Bone marrow (tissue), 2 donors: ENCODE results near the gene MCM7.

Experiments
- DNase-seq, 2 donors: peaks; one replicate each; lab custom pipeline; 2025; lab: John Stamatoyannopoulos, UW

The MCM7 gene

DNA sequence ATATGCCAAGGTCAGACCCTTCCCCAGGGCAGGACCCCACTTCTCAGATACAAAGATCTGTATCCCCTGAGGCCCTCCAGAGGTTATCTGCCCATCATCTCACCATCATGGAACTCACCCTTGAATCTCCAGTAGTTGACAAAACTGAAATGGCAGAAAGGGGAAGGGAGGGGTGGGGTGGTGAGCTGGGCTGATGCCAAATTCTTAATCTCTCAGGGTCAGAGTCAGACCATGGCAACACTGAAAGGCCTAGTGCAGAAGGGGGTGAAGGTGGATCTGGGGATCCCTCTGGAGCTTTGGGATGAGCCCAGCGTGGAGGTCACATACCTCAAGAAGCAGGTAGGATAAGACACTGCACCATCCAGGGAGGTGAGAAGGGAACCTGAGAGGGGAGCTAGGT is 21.4 kb upstream of the MCM7 start:
- DNase-seq: no peak

GRCh38 chr7:100122067-100122466 is 20.9 kb upstream of the MCM7 start:
- no peak for DNase-seq

- DNase-seq: no peak
These were observed 19.5 kb upstream of the MCM7 start for GRCh38 chr7:100120733-100121036.

DNA sequence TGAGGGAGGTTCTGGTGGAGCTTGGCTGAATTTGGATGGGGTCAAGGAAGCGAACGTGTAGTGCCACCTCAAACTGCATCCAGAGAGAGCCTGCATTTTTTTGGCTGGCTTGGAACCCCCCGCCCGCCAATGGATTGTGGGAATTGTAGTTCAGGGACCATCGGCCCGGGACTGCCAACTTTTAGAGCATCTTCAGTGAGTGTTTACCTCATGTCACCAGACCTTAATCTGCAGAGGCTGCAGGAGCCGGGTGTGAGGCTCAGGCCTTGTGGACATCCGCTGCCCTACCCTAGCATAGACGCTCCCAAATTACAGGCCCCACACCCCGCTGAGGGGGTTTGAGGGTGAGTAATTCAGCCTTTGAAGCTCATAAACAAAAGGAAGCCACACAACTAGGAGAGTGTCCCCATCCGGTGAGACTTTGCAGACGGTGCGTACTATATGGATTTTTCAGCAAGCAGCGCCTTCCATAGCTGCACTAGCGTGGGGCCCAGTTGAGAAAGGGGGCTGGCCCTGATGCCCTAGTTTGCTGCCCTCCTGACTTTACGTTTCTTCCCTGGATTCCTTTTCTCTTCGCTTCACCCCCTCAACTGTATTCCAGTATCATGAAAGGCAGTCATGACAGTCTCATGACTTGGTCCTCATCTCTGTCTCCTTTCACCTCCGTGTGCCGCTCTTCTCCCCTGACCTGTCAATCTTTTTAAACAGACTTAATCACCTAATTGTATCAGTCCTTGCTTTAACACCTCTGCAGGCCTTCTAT is 19.0 kb upstream of the MCM7 start:
- no peak for DNase-seq

DNA sequence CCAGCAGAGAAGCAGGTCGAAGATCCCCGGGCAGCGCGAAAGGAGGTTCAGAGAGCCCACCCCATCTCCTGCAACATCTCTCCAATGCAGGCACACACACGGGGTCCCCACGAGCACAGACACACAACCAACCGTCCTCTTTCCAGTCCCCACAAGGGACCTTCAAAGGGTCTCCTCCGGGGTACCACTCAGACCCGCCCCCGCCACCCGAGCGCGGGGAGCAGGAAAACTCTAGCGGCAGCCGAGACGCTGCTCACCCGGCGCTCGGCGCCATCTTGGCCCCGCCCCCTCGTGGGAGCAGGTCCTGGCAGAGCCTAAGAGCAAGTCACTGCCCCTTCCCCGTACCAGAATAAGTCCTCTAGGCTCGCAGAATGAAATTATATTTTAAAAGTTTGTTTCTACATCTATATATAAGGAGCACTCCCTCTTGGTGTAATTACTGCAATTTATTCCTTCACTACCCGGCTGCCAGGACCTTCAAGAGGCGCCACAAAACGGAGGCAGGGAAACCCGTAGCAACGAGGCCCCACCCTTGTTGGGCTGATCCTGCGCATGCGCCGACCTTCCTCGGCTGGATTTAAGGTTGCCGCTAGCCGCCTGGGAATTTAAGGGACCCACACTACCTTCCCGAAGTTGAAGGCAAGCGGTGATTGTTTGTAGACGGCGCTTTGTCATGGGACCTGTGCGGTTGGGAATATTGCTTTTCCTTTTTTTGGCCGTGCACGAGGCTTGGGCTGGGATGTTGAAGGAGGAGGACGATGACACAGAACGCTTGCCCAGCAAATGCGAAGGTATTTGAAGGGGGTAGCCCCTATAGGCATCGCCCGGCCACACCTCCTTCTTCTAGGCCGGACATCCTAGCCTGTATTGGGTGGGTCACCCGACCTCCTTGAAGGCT is 18.1 kb upstream of the MCM7 start, which contains the start of the genes CNPY4 and TAF6:
CNPY4 (plus strand) TSS at position 563 of the 898 bp plus-strand sequence; CDS start at position 674, 111 bp downstream.
TAF6 (minus strand) TSS at position 287 of the 898 bp plus-strand sequence. CDS start 5,149 bp downstream, outside the sequence.
- peak; percentile 82 to 90 for DNase-seq

GRCh38 chr7:100118388-100119071 is 17.3 kb upstream of the MCM7 start:
- DNase-seq: no peak

DNA sequence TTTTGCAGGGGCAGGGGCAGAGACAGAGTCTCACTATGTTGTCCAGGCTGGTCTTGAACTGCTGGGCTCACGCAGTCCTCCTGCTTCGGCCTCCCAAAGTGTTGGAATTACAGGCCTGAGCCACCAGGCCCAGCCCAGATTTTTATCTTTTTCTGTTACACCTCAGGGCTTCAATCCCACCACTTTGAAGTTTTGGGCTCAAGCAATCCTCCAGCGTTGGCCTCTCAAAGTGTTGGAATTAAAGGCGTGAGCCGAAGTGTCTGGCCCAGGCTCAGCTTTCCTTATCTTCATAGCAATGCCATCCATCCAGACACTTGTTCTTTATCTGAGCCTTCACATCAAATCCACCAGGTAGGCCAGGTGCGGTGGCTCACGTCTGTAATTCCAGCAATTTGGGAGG is 13.8 kb upstream of the MCM7 start:
- DNase-seq: no peak

DNA sequence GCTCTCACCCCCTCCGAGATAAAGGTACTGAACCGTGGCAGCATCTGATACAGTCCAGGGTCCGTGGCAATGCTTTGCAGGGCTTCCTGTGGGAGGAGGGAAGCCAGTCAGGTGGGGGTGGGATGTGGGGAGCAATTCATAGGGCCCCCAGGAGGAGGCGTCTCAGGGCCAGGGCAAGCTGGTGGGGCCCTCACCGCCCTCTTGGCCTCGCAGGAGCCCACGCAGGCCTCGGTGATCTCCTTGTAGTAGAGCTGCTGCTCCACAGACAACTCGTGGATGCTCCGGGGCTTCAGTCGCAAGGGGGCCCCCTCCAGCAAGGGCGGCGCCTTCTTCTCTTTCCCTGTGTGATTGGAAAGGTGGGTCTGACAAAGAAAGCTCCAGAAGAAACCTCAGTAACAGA is 10.7 kb upstream of the MCM7 start:
- no peak for DNase-seq

DNA sequence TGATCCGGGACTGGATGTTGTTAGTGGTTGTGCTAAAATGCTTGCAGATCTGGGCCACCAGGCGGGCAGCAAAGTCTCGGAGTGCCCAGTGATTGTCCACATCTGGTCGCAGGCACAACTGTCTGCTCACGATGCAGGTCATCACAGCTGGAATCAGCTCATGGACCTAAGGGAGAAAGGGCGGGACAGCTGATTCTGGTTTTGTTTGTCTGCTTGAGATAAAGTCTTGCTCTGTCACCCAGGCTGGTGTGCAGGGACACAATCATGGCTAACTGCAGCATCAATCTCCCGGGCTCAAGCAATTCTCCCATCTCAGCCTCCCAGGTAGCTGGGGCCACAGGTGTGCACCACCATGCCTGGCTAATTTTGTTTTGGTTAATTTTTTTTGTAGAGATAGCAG is 10.0 kb upstream of the MCM7 start:
- DNase-seq: no peak

DNA sequence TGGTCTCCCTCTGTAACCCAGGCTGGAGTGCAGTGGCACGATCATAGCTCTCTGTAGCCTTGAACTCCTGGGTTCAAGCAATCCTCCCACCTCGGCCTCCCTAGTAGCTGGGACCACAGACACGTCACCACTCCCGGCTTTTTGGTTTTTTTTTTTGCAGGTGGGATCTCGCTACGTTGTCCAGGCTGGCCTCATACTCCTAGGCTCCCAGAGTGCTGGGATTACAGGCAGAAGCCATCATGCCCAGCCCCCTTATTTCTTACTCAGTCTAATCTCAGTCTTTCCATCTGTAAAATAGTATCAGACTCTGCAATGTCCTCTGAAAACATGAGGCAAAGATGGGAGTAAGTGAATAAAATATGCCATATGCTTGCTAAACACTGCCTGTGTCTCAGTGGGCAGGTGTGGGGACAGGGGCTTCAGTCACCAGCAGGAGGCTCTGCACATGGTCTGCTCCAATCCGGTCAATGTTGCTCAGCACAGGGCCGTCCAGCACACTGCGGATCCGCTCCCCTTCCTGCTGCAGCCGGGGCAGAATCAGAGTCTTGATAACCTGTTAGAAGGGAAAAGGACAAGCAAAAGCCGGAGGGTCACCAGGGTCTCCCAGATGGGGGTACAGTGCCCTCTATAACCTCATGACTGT is 8.4 kb upstream of the MCM7 start:
- no peak for DNase-seq

DNA sequence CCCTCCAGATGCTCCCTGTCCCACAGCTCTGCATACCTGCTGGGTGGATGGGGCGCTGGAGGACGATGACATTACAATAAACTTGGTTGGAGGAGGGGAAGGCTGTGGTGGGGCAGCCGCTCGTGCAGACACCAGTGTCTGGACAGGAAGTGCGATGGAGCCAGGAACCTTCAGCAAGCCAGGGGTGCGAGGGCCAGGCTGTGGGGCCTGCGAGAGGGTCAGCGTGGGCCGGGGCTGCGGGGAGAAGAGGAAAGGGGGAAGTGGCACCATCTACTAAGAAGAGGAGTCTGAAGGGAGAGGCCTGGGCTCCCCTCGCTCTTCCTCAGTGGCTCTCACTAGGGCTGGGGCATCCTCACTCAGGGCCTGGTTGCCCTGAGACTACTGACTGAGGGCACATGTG is 6.7 kb upstream of the MCM7 start:
- no peak for DNase-seq

DNA sequence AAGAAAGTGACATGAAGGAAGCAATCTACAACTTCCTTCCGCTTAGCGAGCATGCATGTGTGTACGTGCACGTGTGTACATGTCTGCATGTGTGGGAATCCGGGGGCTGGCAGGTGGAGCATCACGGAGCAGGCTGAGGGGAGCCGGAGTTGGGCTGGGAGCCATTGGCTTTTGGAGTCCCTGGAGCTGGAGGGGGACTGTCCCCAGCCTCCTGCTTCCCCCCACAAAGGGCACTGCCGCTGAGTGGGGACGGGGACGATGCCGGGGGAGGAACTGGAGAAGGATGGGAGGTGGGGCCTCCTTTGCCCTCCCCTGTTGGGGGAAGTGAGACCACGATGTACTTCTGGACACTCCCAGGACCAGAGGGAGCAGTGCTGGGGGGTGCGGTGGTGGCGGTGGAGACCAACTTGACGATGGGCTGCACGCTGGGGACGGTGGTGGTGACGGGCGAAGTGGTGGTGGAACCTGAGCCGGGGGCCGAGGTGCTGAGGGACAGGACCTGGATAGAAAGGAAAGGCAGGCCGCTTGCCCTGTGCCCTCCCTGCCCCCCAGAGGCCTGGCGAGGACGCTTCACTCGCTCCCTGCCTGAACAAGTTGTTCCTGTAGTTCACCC is 6.0 kb upstream of the MCM7 start:
- DNase-seq: no peak

DNA sequence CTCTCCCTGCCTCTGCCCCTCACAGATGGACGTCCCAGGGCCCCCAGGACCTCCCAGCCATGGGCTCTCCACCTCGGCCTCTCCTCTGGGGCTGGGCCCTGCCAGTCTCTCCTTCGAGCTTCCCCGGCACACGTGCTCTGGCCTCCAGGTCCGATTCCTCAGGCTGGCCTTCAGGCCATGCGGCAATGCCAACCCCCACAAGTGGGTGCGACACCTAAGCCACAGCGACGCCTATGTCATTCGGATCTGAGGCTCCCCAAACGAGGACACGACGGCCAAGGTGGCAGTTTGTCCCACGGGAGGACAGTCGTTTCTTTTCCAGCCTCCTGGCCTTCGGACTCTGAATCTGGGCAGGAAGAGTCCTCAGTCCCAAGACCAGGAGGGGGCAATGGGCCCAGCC is 5.4 kb upstream of the MCM7 start:
- no peak for DNase-seq

- DNase-seq: no peak
These were observed 4.3 kb upstream of the MCM7 start for GRCh38 chr7:100105534-100105933.

- no peak for DNase-seq
These were observed 2.0 kb upstream of the MCM7 start for GRCh38 chr7:100102950-100103840.

DNA sequence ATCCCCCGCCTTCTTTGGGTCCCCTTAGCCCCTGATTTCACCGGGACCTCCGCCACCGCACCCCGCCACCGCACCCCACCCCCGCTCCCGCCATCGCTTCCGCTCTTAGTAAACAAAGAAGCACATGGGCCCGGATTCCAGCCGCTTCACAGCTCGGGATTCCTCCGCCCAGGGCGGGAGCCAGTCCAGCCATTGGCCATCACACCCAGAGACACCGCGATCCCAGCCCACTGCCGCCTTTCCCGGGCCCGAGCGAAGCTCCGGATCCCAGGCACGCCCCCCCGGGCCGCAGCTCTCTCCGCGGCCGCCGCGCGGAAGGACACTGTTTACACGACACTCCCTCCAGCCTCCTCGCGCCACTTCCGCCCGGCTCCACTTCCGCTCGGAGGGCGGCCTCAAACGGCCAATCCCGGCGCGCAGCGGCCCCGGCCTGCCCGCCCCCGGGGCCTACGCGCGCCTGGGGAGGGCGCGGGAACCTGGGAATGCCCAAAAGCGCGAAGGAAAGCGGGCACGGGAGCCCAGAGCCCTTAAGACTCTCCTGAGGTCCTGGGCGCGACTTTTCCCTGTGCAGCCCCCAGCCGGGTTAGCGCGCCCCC is 679 bp downstream of the MCM7 start:
- peak; percentile 65 to 88 for DNase-seq

GRCh38 chr7:100099452-100099851 is 1.7 kb downstream of the MCM7 start:
- DNase-seq: no peak

DNA sequence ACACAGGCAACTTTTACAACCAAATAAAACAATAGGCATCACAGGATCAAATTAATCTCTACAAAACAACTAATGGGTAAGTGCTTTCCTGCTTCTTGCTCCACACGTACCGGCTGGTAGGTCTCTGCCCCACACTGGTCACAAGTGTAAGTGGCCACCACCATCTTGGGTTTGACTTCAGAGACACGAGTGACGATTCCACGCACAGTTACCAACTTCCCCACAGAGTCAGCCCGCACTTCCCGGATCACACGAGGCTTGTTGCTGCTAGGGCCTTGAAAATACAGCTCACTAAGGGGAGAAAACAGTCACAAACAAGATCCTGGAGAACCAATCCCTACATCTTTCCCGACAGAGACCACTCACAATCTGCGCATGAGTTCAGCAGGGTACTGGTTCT is 2.3 kb downstream of the MCM7 start:
- DNase-seq: no peak

DNA sequence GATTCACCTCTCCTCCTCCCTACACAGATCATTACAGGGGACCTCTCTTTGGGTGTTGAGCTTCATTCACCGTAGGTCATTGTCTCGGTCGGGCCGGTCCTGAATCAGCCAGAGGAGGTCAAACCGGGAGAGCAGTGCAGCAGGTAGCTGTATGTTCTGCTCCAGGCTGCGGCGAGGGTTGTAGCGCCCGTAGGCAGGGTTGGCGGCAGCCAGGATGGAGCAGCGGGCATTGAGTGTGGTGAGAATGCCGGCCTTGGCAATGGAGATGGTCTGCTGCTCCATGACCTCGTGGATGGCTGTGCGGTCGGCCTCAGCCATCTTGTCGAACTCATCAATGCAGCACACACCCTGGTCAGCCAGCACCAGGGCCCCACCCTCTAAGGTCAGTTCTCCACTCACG is 5.5 kb downstream of the MCM7 start:
- DNase-seq: no peak

GRCh38 chr7:100095289-100095688 is 5.9 kb downstream of the MCM7 start:
- DNase-seq: no peak
